Measurements from ENCODE around the gene LRRFIP1.

Gene LRRFIP1

GRCh38 chr2:237625777-237626176, 1.6 kb upstream of the LRRFIP1 start:
- no peaks in the 10 kb centered on the region for H3K79me2 ChIP-seq (ENCODE audit: control insufficient read depth, low read length)
- H4K20me1 ChIP-seq (ENCODE audit: control insufficient read depth, insufficient read depth, low read depth, low read length) = no peaks in the 10 kb centered on the region
- H3F3A ChIP-seq (ENCODE audit: control insufficient read depth, insufficient read depth) = no peaks in the 10 kb centered on the region
- peaks cover under 1% of the 10 kb centered on the region for H3K4me1 ChIP-seq (ENCODE audit: control insufficient read depth, low read length)
- no peak overlapping the region for H3K4me3 ChIP-seq (ENCODE audit: low read length)
- H3K4me2 ChIP-seq (ENCODE audit: low read length) = no peak overlapping the region
- H3K9me3 ChIP-seq (ENCODE audit: control insufficient read depth, insufficient read depth, low read length) = no peaks in the 10 kb centered on the region
- no peak overlapping the region for H3K27ac ChIP-seq (ENCODE audit: low read depth, low read length)
- peaks cover 32% of the 10 kb centered on the region for H3K27me3 ChIP-seq (ENCODE audit: control insufficient read depth, low read length)
- no peaks in the 10 kb centered on the region for H3K9me2 ChIP-seq (replicated peaks; ENCODE audit: control insufficient read depth, low read length)
- TF ChIP-seq CTCF (IDR thresholded peaks at IDR 0.05; ENCODE audit: low read depth, low read length, poor library complexity, severe bottlenecking) (no peak), EZH2phosphoT487 (IDR thresholded peaks at IDR 0.05; ENCODE audit: borderline replicate concordance, low read length) (no peak)
- H3K36me3 ChIP-seq (ENCODE audit: control insufficient read depth, low read length) = no peaks in the 10 kb centered on the region

GRCh38 chr2:237626813-237627440, 460 bp upstream of the LRRFIP1 start:
- Histone ChIP-seq H3F3A (ENCODE audit: control insufficient read depth, insufficient read depth) (no peaks in the 10 kb centered on the region), H3K4me2 (ENCODE audit: low read length) (no peak overlapping the region), H3K9me3 (ENCODE audit: control insufficient read depth, insufficient read depth, low read length) (no peaks in the 10 kb centered on the region), H3K36me3 (ENCODE audit: control insufficient read depth, low read length) (no peaks in the 10 kb centered on the region), H3K79me2 (ENCODE audit: control insufficient read depth, low read length) (no peaks in the 10 kb centered on the region), H3K27me3 (ENCODE audit: control insufficient read depth, low read length) (peaks cover 32% of the 10 kb centered on the region), H3K9me2 (replicated peaks; ENCODE audit: control insufficient read depth, low read length) (no peaks in the 10 kb centered on the region), H3K27ac (ENCODE audit: low read depth, low read length) (no peak overlapping the region), H3K4me1 (ENCODE audit: control insufficient read depth, low read length) (peaks cover 9% of the 10 kb centered on the region), H3K4me3 (ENCODE audit: low read length) (no peak overlapping the region), H4K20me1 (ENCODE audit: control insufficient read depth, insufficient read depth, low read depth, low read length) (no peaks in the 10 kb centered on the region)
- no peak for TF ChIP-seq CTCF (IDR thresholded peaks at IDR 0.05; ENCODE audit: low read depth, low read length, poor library complexity, severe bottlenecking)
- TF ChIP-seq EZH2phosphoT487 (IDR thresholded peaks at IDR 0.05; ENCODE audit: borderline replicate concordance, low read length) = no peak

GRCh38 chr2:237628247-237629187, 1.1 kb downstream of the LRRFIP1 start:
- Histone ChIP-seq H3K36me3 (ENCODE audit: control insufficient read depth, low read length) (no peaks in the 10 kb centered on the region), H3K9me2 (replicated peaks; ENCODE audit: control insufficient read depth, low read length) (no peaks in the 10 kb centered on the region), H3K27me3 (ENCODE audit: control insufficient read depth, low read length) (peaks cover 28% of the 10 kb centered on the region), H3K4me3 (ENCODE audit: low read length) (no peak overlapping the region), H3K79me2 (ENCODE audit: control insufficient read depth, low read length) (no peaks in the 10 kb centered on the region), H3F3A (ENCODE audit: control insufficient read depth, insufficient read depth) (no peaks in the 10 kb centered on the region), H3K4me1 (ENCODE audit: control insufficient read depth, low read length) (peaks cover 9% of the 10 kb centered on the region), H3K27ac (ENCODE audit: low read depth, low read length) (no peak overlapping the region), H4K20me1 (ENCODE audit: control insufficient read depth, insufficient read depth, low read depth, low read length) (no peaks in the 10 kb centered on the region), H3K4me2 (ENCODE audit: low read length) (no peak overlapping the region), H3K9me3 (ENCODE audit: control insufficient read depth, insufficient read depth, low read length) (no peaks in the 10 kb centered on the region)
- TF ChIP-seq CTCF (IDR thresholded peaks at IDR 0.05; ENCODE audit: low read depth, low read length, poor library complexity, severe bottlenecking) = no peak
- TF ChIP-seq EZH2phosphoT487 (IDR thresholded peaks at IDR 0.05; ENCODE audit: borderline replicate concordance, low read length) = no peak
